Liver (tissue), 9 donors: Measurements from ENCODE around the gene TRAFD1. TPM values are rescaled to one million over a fixed set of nuclear protein-coding genes. Genes with fewer than 3 reads are reported as not detected.

ENCODE experiments used
- DNase-seq: peaks from one replicate; pipeline ENCODE4 v3.0.0-alpha.2; 2017; ENCODE audit warnings: low spot score
- H3K27ac ChIP-seq, 2 donors: one replicate each; pipeline ENCODE4 v1.7.0; 2013; ENCODE audit warnings: inconsistent platforms in 2 of 2, low read length in 2 of 2, control low read depth in 1 of 2, low read depth in 1 of 2, mild to moderate bottlenecking in 1 of 2
- H3K27me3 ChIP-seq, 4 donors: one replicate each; pipeline versions ENCODE4 v1.6.1 to v1.7.0; 2013; ENCODE audit warnings: low read length in 3 of 4, inconsistent platforms in 1 of 4, mild to moderate bottlenecking in 1 of 4, moderate library complexity in 1 of 4; ENCODE audit not compliant: control insufficient read depth in 4 of 4, insufficient read depth in 4 of 4
- H3K36me3 ChIP-seq, 4 donors: one replicate each; pipeline versions ENCODE4 v1.6.1 to v1.7.0; 2013; ENCODE audit warnings: low read length in 3 of 4, mild to moderate bottlenecking in 3 of 4, low read depth in 1 of 4, moderate library complexity in 1 of 4; ENCODE audit not compliant: control insufficient read depth in 4 of 4, insufficient read depth in 3 of 4
- H3K4me1 ChIP-seq, 4 donors: one replicate each; pipeline versions ENCODE4 v1.6.1 to v1.7.0; 2013; ENCODE audit warnings: low read length in 3 of 4, mild to moderate bottlenecking in 3 of 4, moderate library complexity in 1 of 4; ENCODE audit not compliant: control insufficient read depth in 4 of 4, insufficient read depth in 4 of 4
- H3K4me3 ChIP-seq, 3 donors: one replicate each; pipeline versions ENCODE4 v1.6.1 to v1.7.0; 2013; ENCODE audit warnings: low read length in 3 of 3, control low read depth in 1 of 3, low read depth in 1 of 3, mild to moderate bottlenecking in 1 of 3
- H3K9ac ChIP-seq, 2 donors: one replicate each; pipeline ENCODE4 v1.7.0; 2013; ENCODE audit warnings: low read length in 2 of 2, mild to moderate bottlenecking in 2 of 2, moderate library complexity in 2 of 2, control low read depth in 1 of 2, low read depth in 1 of 2
- H3K9me3 ChIP-seq, 4 donors: one replicate each; pipeline versions ENCODE4 v1.6.1 to v1.7.0; 2013; ENCODE audit warnings: low read length in 3 of 4; ENCODE audit not compliant: control insufficient read depth in 4 of 4
- CTCF ChIP-seq: fragments of 150-350 bp; IDR thresholded peaks from 2 replicates; pipeline ENCODE4 v1.5.1; 2017; ENCODE audit warnings: improper control_type of control experiment, low read depth, low read length; ENCODE audit not compliant: missing input control
- EGR1 ChIP-seq, 2 donors: IDR thresholded peaks; 2 replicates each; pipeline ENCODE4 v1.6.1; 2016 to 2018; ENCODE audit warnings: antibody characterized with exemption in 2 of 2, low read depth in 2 of 2
- FOXA1 ChIP-seq: IDR thresholded peaks from 2 replicates; pipeline ENCODE4 v1.6.1; 2016; ENCODE audit warnings: antibody characterized with exemption
- GABPA ChIP-seq, 2 donors: IDR thresholded peaks in 1 of 2; conservative IDR thresholded peaks in 1 of 2; 2 replicates each; pipeline ENCODE4 v1.6.1; 2016; ENCODE audit warnings: antibody characterized with exemption in 2 of 2, mild to moderate bottlenecking in 1 of 2, moderate library complexity in 1 of 2
- HNF4A ChIP-seq, 2 donors: conservative IDR thresholded peaks; 2 replicates each; pipeline ENCODE4 v1.6.1; 2016; ENCODE audit warnings: antibody characterized with exemption in 2 of 2, mild to moderate bottlenecking in 2 of 2
- JUND ChIP-seq, 2 donors: IDR thresholded peaks; 2 replicates each; pipeline ENCODE4 v1.6.1; 2016; ENCODE audit warnings: antibody characterized with exemption in 2 of 2
- MAX ChIP-seq: IDR thresholded peaks from 2 replicates; pipeline ENCODE4 v1.6.1; 2016; ENCODE audit warnings: antibody characterized with exemption
- NR2F2 ChIP-seq: IDR thresholded peaks from 2 replicates; pipeline ENCODE4 v1.6.1; 2016; ENCODE audit warnings: antibody characterized with exemption
- RAD21 ChIP-seq, 2 donors: IDR thresholded peaks; 2 replicates each; pipeline ENCODE4 v1.6.1; 2016; ENCODE audit warnings: antibody characterized with exemption in 2 of 2, mild to moderate bottlenecking in 2 of 2
- REST ChIP-seq: IDR thresholded peaks from 2 replicates; pipeline ENCODE4 v1.6.1; 2016; ENCODE audit warnings: antibody characterized with exemption, mild to moderate bottlenecking
- RXRA ChIP-seq, 2 donors: IDR thresholded peaks; 2 replicates each; pipeline ENCODE4 v1.6.1; 2017 to 2018; ENCODE audit warnings: antibody characterized with exemption in 2 of 2, mild to moderate bottlenecking in 1 of 2
- SP1 ChIP-seq: IDR thresholded peaks from 2 replicates; pipeline ENCODE4 v1.6.1; 2018; ENCODE audit warnings: antibody characterized with exemption, mild to moderate bottlenecking
- YY1 ChIP-seq: IDR thresholded peaks from 2 replicates; pipeline ENCODE4 v1.6.1; 2016; ENCODE audit warnings: antibody characterized with exemption, mild to moderate bottlenecking
- ZBTB33 ChIP-seq: IDR thresholded peaks from 2 replicates; pipeline ENCODE4 v1.6.1; 2016; ENCODE audit warnings: antibody characterized with exemption
- whole genome bisulfite sequencing: extraction: QIAGEN DNeasy Blood & Tissue Kit; methylation state at CpG from one replicate; pipeline ENCODE4 v1.1.7; 2013; 5-methylcytosine and 5-hydroxymethylcytosine counted together
- polyA plus RNA-seq, 2 donors: library from polyadenylated mRNA; stranded (reverse) in 1 of 2; unstranded in 1 of 2; fragments of 200-250 nt in 1 of 2; fragments of >200 nt in 1 of 2; fragmentation: Nextera tagmentation in 1 of 2; extraction: Ambion mirVana in 1 of 2; gene quantifications; one replicate each; pipeline versions ENCODE4 v1.2.1 to v1.2.3, GENCODE V29; 2013 to 2015
- total RNA-seq, 2 donors: library from RNA; depleted of rRNA; stranded (reverse); fragments of >200 nt; gene quantifications; one replicate each; pipeline ENCODE4 v1.2.3, GENCODE V29; 2014
- donor health status: healthy.
- donor health status: healthy.
- donor health status: healthy.
- donor health status: healthy.
- donor health status: healthy.

TRAFD1 gene
- total and polyA plus RNA-seq, 4 donors: 7.0 to 19.3 (median 13.2) TPM

- DNase-seq: no peak
- Histone ChIP-seq H3K4me1 (no peaks in the 10 kb centered on the region), H3K4me3 (no peak overlapping the region), H3K36me3 (peaks cover 19 to 73% (median 60%) of the 10 kb centered on the region in 4 donors), H3K9me3 (no peaks in the 10 kb centered on the region), H3K27me3 (no peaks in the 10 kb centered on the region), H3K27ac (no peak overlapping the region), H3K9ac (no peak overlapping the region)
- WGBS: 91% methylated on average over 1 of the region's 1 CpG
- no peak for TF ChIP-seq EGR1 (IDR thresholded peaks at IDR 0.05; ENCODE audit: low read depth in 2 of 2)
- TF ChIP-seq RAD21 (IDR thresholded peaks at IDR 0.05): no peak
- TF ChIP-seq SP1: no peak
- no peak for TF ChIP-seq GABPA (IDR thresholded peaks at IDR 0.05 in 1 of 2, conservative IDR thresholded peaks at IDR 0.05 in 1 of 2)
- no peak for TF ChIP-seq CTCF
- no peak for TF ChIP-seq NR2F2
- TF ChIP-seq MAX: no peak
Observed at GRCh38 chr12:112146123-112146522, 20.8 kb downstream of the TRAFD1 start.

GRCh38 chr12:112148031-112148513 lies 22.7 kb downstream of the TRAFD1 start:
- no peak for DNase-seq
- WGBS: 93% methylated on average over 3 of the region's 3 CpGs
- H3K36me3 ChIP-seq: peaks cover 26 to 76% (median 62%) of the 10 kb centered on the region in 4 donors
- H3K9me3 ChIP-seq: no peaks in the 10 kb centered on the region
- no peak overlapping the region for H3K4me3 ChIP-seq
- peaks cover 0 to 1% (median 0%) of the 10 kb centered on the region in 4 donors for H3K4me1 ChIP-seq
- H3K9ac ChIP-seq: no peak overlapping the region
- H3K27me3 ChIP-seq: no peaks in the 10 kb centered on the region
- no peak overlapping the region for H3K27ac ChIP-seq
- no peak for TF ChIP-seq YY1
- TF ChIP-seq NR2F2: no peak
- no peak for TF ChIP-seq FOXA1
- TF ChIP-seq SP1: no peak
- no peak for TF ChIP-seq GABPA (IDR thresholded peaks at IDR 0.05 in 1 of 2, conservative IDR thresholded peaks at IDR 0.05 in 1 of 2)
- TF ChIP-seq RXRA (IDR thresholded peaks at IDR 0.05): no peak
- TF ChIP-seq MAX: no peak
- no peak for TF ChIP-seq RAD21 (IDR thresholded peaks at IDR 0.05)
- no peak for TF ChIP-seq JUND (IDR thresholded peaks at IDR 0.05)

GRCh38 chr12:112149596-112149995 lies 24.2 kb downstream of the TRAFD1 start:
- peaks cover 0 to 1% (median 0%) of the 10 kb centered on the region in 4 donors for H3K4me1 ChIP-seq
- 91% methylated on average over 5 of the region's 5 CpGs for whole genome bisulfite sequencing
- no peaks in the 10 kb centered on the region for H3K27me3 ChIP-seq
- DNase-seq: no peak
- H3K9ac ChIP-seq: no peak overlapping the region
- no peak overlapping the region for H3K4me3 ChIP-seq
- peaks cover 30 to 78% (median 66%) of the 10 kb centered on the region in 4 donors for H3K36me3 ChIP-seq
- no peaks in the 10 kb centered on the region for H3K9me3 ChIP-seq
- TF ChIP-seq JUND (IDR thresholded peaks at IDR 0.05) (no peak), ZBTB33 (no peak), CTCF (no peak), REST (no peak), RAD21 (IDR thresholded peaks at IDR 0.05) (no peak), MAX (no peak), YY1 (no peak), FOXA1 (no peak), RXRA (IDR thresholded peaks at IDR 0.05) (no peak), HNF4A (conservative IDR thresholded peaks at IDR 0.05) (no peak)
- H3K27ac ChIP-seq: no peak overlapping the region
